ENCODE measurements around the gene CAMSAP1.
"Not testable (repeated sequence)": the region's sequence is repeated elsewhere in the genome, so short reads cannot be mapped to it uniquely, and the experiment has no call there.

GRCh38 chr9:135947105-135947504 is 39.8 kb upstream of the CAMSAP1 start:
- TF ChIP-seq ZNF24 (tag by site-specific recombination; IDR thresholded peaks at IDR 0.05); CTCF (tag by site-specific recombination; IDR thresholded peaks at IDR 0.05); SP7 (tag by site-specific recombination; IDR thresholded peaks at IDR 0.05); YY1 (tag by site-specific recombination; IDR thresholded peaks at IDR 0.05); ZNF341 (tag by site-specific recombination; IDR thresholded peaks at IDR 0.05; ENCODE audit: low read depth); ZBTB20 (tag by site-specific recombination; IDR thresholded peaks at IDR 0.05); ZNF292 (tag by site-specific recombination; IDR thresholded peaks at IDR 0.05; ENCODE audit: borderline replicate concordance, low read depth); OVOL3 (tag by site-specific recombination; IDR thresholded peaks at IDR 0.05); ZNF274 (IDR thresholded peaks at IDR 0.05; ENCODE audit: low read length); ZNF274 (tag by site-specific recombination; IDR thresholded peaks at IDR 0.05; ENCODE audit: borderline replicate concordance); ZNF248 (tag by site-specific recombination; IDR thresholded peaks at IDR 0.05); ZNF558 (tag by site-specific recombination; IDR thresholded peaks at IDR 0.05): not testable (repeated sequence)
